Stimulated activated effector memory CD8-positive, alpha-beta T cell treated with anti-CD3 and anti-CD28 coated beads, Interleukin-12 subunit alpha, Interleukin-12 subunit beta, amount 100 ng/mL, for 72 hours (primary cell): ENCODE data around the gene EIPR1.

Experiments
- ATAC-seq: fragments of 150-1000 bp; cut with Tn5 transposase; 2 replicates; pipeline ENCODE4 v1.10.0; 2021
- DNase-seq, 2 donors: peaks; one replicate each; pipeline ENCODE4 v3.0.0; 2021 to 2022; ENCODE audit warnings: low spot score in 2 of 2
- H3K27ac Mint-ChIP-seq: one replicate; pipeline ENCODE4 v1.8.0; 2022; ENCODE audit warnings: mild to moderate bottlenecking, mixed read lengths
- H3K36me3 Mint-ChIP-seq: one replicate; pipeline ENCODE4 v1.8.0; 2022; ENCODE audit warnings: mild to moderate bottlenecking, mixed read lengths
- H3K4me1 Mint-ChIP-seq: one replicate; pipeline ENCODE4 v1.8.0; 2022; ENCODE audit warnings: mixed read lengths
- H3K4me3 Mint-ChIP-seq: one replicate; pipeline ENCODE4 v1.8.0; 2022; ENCODE audit warnings: mild to moderate bottlenecking, mixed read lengths
- H3K9me3 Mint-ChIP-seq: one replicate; pipeline ENCODE4 v1.8.0; 2022; ENCODE audit warnings: mixed read lengths

Gene EIPR1

DNA sequence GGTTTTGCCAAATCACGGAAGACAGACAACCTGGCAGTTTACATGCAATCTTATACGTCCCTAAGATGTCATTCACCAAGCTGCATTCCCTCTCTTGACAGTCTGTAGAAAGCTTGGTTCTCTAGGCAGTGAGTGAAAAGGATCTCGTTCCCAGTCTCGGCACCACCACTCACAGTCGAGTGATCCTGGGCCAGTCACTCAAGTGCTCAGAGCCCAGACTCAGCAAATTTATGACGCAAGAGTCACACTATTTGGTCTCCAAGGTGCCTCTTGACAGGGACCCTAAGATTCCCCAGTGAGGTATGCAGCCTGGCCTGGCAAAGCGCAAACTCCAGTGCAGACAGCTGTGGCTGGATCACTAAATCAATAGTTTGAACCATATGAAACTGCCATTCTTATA, 77.9 kb downstream of the EIPR1 start:
- DNase-seq = no peak
- H3K4me1 Mint-ChIP-seq = peaks cover 36% of the 10 kb centered on the region
- H3K4me3 Mint-ChIP-seq = no peak overlapping the region
- ATAC-seq = no peak
- no peaks in the 10 kb centered on the region for H3K9me3 Mint-ChIP-seq
- H3K27ac Mint-ChIP-seq = no peak overlapping the region
- peaks cover 33% of the 10 kb centered on the region for H3K36me3 Mint-ChIP-seq

DNA sequence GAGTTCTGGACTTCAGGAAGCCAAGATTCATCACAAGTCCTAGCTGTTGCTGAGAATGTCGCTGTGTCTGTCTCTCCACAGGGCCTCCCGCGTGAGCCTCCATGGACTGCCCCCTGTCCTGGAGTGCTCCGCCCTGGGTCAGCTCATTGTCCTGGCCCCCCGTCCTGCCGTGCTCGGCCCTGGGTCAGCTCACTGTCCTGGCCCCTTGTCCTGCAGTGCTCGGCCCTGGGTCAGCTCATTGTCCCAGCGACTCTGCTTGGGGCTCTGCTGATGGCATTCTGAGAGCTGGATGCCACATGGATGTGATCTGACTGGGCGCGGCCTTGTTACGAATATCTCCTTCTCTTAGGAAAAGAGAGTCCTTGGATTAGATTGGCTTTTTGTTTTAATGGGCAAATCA, 78.5 kb downstream of the EIPR1 start:
- Mint-ChIP-seq H3K27ac (peak overlapping the region; percentile 56), H3K9me3 (no peaks in the 10 kb centered on the region), H3K4me1 (peaks cover 30% of the 10 kb centered on the region), H3K36me3 (peaks cover 32% of the 10 kb centered on the region), H3K4me3 (no peak overlapping the region)
- no peak for DNase-seq
- no peak for ATAC-seq

DNA sequence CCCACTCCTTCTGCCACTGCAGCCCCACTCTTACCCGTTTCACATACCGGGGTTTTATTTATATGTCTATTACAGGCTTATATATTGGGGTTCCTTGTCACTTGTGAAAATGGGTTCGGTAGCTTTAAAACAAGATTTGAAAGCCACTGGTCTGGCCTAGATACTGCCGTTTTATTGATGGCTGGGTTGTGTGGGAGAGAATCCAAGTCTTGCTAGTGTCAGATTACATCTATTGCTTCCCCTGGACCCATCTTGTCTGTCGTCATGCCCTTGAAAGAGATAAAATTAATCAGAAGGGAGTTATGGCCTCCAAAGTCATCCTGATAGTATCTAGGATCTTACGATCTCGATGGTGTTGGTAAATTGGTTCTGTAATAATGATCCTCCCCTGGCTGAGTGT, 79.4 kb downstream of the EIPR1 start:
- DNase-seq (no peak), ATAC-seq (no peak)
- H3K4me1 Mint-ChIP-seq = peaks cover 21% of the 10 kb centered on the region
- peak overlapping the region; percentile 56 for H3K27ac Mint-ChIP-seq
- H3K4me3 Mint-ChIP-seq = no peak overlapping the region
- H3K36me3 Mint-ChIP-seq = peaks cover 23% of the 10 kb centered on the region
- H3K9me3 Mint-ChIP-seq = no peaks in the 10 kb centered on the region

DNA sequence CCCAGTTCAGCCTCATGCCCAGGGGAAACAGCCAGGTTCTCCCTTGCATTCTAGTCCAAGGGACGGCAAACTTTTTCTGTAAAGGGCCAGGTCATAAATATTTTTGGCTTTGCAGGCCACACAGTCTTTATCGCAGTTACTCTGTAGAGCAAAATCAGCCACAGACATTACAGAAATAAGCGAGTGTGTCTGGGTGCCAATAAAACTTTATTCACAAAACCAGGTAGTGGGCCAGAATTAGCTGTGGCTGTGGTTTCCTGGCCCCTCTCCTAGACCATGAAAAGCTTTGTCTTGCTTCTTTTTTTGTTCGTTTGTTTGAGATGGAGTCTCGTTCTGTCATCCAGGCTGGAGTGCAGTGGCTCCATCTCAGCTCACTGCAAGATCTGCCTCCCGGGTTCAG, 80.1 kb downstream of the EIPR1 start:
- no peak for ATAC-seq
- Mint-ChIP-seq H3K27ac (peak overlapping the region; percentile 56), H3K36me3 (peaks cover 21% of the 10 kb centered on the region), H3K9me3 (no peaks in the 10 kb centered on the region), H3K4me1 (peaks cover 15% of the 10 kb centered on the region), H3K4me3 (no peak overlapping the region)
- DNase-seq = no peak

DNA sequence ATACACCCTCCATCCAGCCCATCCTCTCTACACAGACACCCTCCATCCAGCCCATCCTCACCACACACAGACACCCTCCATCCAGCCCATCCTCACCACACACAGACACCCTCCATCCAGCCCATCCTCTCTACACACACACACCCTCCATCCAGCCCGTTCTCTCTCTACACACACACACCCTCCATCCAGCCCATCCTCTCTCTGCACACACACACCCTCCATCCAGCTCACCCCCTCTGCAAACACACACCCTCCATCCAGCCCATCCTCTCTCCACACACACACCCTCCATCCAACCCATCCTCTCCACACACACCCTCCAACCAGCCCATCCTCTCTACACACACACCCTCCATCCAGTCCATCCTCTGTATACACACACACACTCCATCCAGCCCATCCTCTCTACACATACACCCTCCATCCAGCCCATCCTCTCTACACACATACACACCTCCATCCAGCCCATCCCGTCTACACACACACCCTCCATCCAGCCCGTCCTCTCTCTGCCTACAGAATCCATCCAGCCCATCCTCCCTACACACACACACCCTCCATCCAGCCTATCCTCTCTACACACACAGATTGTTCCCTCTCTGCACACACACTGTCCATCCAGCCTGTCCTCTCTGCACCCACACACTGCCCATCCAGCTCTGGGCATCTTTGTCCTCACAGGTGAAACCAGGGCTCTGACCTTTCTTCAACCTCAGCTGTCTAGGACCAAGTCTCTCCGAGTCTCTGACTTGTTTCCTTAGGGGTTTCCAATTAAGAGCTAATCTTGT, 81.2 kb downstream of the EIPR1 start:
- Mint-ChIP-seq H3K36me3 (peaks cover 11% of the 10 kb centered on the region), H3K4me1 (peaks cover 22% of the 10 kb centered on the region), H3K27ac (no peak overlapping the region)

DNA sequence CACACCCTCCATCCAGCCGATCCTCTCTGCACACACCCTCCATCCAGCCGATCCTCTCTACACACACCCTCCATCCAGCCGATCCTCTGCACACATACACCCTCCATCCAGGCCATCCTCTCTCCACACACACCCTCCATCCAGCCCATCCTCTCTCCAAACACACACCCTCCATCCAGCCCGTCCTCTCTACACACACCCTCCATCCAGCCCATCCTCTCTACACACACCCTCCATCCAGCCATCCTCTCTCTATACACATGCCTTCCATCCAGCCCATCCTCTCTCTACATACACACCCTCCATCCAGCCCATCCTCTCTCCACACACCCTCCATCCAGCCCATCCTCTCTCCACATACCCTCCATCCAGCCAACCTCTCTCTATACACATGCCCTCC, 83.1 kb downstream of the EIPR1 start:
- DNase-seq = no peak
- ATAC-seq = no peak
- peaks cover 11% of the 10 kb centered on the region for H3K36me3 Mint-ChIP-seq
- no peak overlapping the region for H3K27ac Mint-ChIP-seq
- no peaks in the 10 kb centered on the region for H3K9me3 Mint-ChIP-seq
- peaks cover 25% of the 10 kb centered on the region for H3K4me1 Mint-ChIP-seq
- H3K4me3 Mint-ChIP-seq = no peak overlapping the region

More for the DNA sequence above, 81.2 kb downstream of the EIPR1 start:
- DNase-seq (no peak), ATAC-seq (no peak)
- no peak overlapping the region for H3K4me3 Mint-ChIP-seq
- no peaks in the 10 kb centered on the region for H3K9me3 Mint-ChIP-seq

DNA sequence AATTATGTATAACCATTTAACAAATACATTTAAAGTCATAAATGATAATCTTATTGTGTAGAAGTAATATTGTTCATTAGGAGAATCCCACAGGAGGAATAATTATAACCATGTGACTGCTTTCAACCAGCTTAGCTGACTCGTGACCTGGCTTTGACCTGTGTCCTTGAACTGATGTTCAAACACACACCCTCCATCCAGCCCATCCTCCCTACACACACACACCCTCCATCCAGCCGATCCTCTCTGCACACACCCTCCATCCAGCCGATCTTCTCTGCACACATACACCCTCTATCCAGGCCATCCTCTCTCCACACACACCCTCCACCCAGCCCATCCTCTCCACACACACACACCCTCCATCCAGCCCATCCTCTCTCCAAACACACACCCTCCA, 83.5 kb downstream of the EIPR1 start:
- Mint-ChIP-seq H3K4me1 (peaks cover 28% of the 10 kb centered on the region), H3K9me3 (no peaks in the 10 kb centered on the region), H3K36me3 (peaks cover 8% of the 10 kb centered on the region), H3K27ac (no peak overlapping the region), H3K4me3 (no peak overlapping the region)
- DNase-seq (no peak), ATAC-seq (no peak)

DNA sequence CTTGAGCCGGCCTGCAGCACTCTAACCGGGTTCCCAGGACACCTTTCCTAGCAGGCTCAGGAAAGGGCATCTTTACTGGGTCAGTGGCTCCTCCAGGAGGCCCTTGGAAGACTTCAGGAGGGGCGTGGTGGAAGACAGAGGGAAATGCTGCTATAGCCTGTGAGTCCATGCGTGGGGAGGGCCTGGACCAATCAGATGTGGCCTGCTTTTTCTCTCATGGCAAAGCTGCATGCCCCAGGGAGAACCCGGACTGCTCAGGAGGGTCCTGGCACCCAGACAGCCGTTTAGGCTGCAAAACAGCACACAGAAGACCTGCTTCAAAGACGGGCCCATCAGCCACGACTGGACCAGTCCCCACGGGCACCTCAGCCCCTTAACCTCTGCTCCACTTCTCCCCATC, 84.4 kb downstream of the EIPR1 start:
- Mint-ChIP-seq H3K36me3 (no peaks in the 10 kb centered on the region), H3K9me3 (no peaks in the 10 kb centered on the region), H3K4me1 (peaks cover 22% of the 10 kb centered on the region), H3K4me3 (no peak overlapping the region), H3K27ac (no peak overlapping the region)
- no peak for DNase-seq
- ATAC-seq = no peak

DNA sequence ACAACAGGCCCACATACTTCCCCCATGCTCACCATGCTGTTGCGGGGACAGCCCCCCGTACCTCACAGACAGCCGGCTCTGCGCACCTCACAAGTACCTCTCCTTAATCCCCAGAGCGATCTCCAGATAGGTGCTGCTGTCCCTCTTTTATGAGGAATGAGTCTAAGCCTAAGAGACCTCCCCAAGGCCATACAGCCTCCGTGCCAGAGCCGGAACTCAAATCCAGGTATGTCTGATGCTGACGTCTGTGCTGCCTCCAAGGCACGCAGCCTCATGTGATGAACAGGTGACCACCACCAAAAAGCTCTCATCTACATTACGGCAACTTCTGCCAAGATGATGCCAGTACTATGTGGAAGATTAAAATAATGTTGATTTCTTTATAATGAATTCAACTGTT, 85.2 kb downstream of the EIPR1 start:
- ATAC-seq = no peak
- DNase-seq = no peak
- Mint-ChIP-seq H3K27ac (peak overlapping the region; percentile 77), H3K4me1 (peaks cover 25% of the 10 kb centered on the region), H3K4me3 (no peak overlapping the region), H3K36me3 (no peaks in the 10 kb centered on the region), H3K9me3 (no peaks in the 10 kb centered on the region)

DNA sequence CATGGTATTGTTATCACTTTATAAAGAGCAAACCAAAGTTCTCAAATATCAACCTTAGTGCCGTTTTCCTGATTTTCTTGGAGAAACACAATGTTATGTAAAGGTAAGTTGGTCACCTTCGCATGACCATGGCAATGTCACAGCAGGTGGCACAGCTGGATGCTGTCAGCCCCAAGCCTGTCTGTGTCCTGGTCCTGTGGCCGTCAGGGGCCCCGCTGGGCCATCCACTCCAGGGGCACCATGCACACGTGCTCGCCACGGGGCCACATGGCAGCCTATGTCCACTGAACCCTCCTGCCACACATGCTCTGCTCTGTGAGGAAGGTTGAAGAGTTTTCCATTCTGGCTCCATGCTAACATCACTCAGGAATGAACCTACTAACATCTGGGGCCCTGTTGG, 85.9 kb downstream of the EIPR1 start:
- ATAC-seq (no peak), DNase-seq (no peak)
- Mint-ChIP-seq H3K27ac (peak overlapping the region; percentile 77), H3K36me3 (no peaks in the 10 kb centered on the region), H3K4me1 (peaks cover 32% of the 10 kb centered on the region), H3K4me3 (no peak overlapping the region), H3K9me3 (no peaks in the 10 kb centered on the region)

DNA sequence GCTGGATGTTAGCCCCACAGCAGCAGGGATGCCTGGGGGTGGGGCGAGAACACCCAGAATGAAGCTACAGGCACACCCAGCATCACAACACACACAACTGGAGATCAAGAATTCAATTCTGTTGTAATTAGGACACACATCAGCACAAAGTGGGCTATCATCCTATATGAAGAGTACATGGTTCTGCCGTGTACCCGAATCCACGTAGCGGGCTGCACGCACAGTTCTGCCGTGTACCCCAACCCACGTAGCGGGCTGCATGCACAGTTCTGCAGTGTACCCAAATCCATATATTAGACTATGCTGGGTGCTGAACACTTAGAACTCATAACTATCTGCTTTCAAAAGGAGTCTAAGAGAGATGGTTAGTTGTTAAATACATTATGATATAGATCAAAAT, 86.5 kb downstream of the EIPR1 start:
- Mint-ChIP-seq H3K4me1 (peaks cover 38% of the 10 kb centered on the region), H3K27ac (no peak overlapping the region), H3K4me3 (no peak overlapping the region), H3K9me3 (no peaks in the 10 kb centered on the region), H3K36me3 (no peaks in the 10 kb centered on the region)
- DNase-seq (no peak), ATAC-seq (no peak)

DNA sequence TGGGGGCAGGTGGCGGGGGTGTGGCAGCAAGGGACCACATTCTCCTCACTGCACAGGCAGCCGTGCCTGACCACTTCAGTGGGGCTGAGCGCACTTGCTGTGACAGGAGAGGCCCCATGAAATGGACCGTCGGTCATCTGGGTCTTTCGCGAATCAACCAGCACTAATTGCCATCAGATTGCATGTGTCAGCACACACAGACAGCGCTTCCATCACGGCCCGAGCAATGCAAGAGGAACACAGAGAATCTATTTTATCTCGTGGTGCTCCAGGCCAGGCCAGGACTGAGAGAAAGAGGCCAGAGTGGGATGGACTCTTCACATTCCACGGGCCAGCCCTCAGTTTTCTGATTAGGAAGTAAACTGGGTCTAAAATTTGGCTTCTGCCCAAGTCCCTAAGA, 87.0 kb downstream of the EIPR1 start:
- Mint-ChIP-seq H3K36me3 (no peaks in the 10 kb centered on the region), H3K27ac (peak overlapping the region; percentile 75), H3K4me3 (no peak overlapping the region), H3K9me3 (no peaks in the 10 kb centered on the region), H3K4me1 (peaks cover 39% of the 10 kb centered on the region)
- ATAC-seq = no peak
- DNase-seq = no peak

DNA sequence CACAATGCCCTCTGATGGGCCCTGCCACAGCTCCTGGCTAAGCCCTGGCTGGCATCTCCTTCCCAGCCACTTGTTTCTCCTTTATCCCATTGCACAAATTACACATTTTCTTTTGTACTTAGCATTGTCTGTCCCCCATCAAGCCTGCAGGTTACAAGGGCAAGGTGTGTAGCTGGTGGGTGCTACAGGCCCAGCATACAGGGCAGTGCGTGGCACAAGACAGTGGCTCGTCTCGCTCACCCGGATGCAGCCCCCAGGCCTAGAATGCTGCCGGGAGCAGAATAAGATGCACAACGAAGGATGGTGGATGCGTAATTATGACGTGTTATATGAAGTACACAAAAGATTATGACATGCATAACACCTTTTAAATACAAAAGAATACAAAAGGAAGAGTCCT, 87.6 kb downstream of the EIPR1 start:
- no peak overlapping the region for H3K4me3 Mint-ChIP-seq
- no peak for ATAC-seq
- peak overlapping the region; percentile 75 for H3K27ac Mint-ChIP-seq
- no peaks in the 10 kb centered on the region for H3K36me3 Mint-ChIP-seq
- DNase-seq = no peak
- H3K4me1 Mint-ChIP-seq = peaks cover 39% of the 10 kb centered on the region
- no peaks in the 10 kb centered on the region for H3K9me3 Mint-ChIP-seq

DNA sequence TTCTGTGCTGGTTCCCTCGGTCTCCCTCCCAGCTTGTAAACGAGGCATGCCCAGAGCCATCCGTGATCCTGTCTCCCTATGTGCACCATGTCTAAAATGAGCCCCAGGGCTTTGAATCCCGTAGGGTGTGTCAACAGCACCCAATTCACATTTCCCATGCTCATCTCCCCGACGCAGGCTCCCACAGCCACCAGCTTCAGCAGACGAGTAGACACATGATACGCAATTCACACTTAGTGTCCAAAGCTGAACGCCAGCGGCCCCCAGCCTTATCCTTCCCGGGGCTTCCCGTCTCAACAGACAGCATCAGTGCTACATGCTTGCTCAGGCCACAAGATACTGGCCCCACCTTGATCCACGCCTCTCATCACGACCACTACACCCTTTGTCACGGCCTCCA, 88.1 kb downstream of the EIPR1 start:
- no peak overlapping the region for H3K4me3 Mint-ChIP-seq
- H3K4me1 Mint-ChIP-seq = peaks cover 42% of the 10 kb centered on the region
- H3K27ac Mint-ChIP-seq = peak overlapping the region; percentile 75
- H3K36me3 Mint-ChIP-seq = no peaks in the 10 kb centered on the region
- ATAC-seq = no peak
- no peaks in the 10 kb centered on the region for H3K9me3 Mint-ChIP-seq
- DNase-seq = no peak

DNA sequence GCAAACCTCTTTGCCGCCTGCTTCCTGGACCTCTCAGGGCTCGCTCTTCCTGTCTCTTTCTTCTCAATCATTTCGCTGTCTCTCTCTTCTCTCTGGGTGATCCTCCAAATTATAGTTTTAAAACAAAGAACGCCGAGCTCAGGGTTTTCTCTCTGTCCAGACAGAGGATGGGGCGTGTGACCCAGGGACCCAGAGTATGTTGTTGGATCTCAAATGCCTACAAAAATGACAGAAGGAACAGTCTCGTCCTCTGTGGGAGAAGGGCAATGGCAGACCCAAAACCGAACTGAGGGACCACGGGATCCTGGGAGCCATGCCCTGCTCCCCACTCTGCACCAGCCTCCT, 88.5 kb downstream of the EIPR1 start:
- Mint-ChIP-seq H3K4me3 (no peak overlapping the region), H3K27ac (peak overlapping the region; percentile 75), H3K4me1 (peaks cover 44% of the 10 kb centered on the region), H3K9me3 (no peaks in the 10 kb centered on the region), H3K36me3 (no peaks in the 10 kb centered on the region)
- DNase-seq = no peak
- no peak for ATAC-seq

DNA sequence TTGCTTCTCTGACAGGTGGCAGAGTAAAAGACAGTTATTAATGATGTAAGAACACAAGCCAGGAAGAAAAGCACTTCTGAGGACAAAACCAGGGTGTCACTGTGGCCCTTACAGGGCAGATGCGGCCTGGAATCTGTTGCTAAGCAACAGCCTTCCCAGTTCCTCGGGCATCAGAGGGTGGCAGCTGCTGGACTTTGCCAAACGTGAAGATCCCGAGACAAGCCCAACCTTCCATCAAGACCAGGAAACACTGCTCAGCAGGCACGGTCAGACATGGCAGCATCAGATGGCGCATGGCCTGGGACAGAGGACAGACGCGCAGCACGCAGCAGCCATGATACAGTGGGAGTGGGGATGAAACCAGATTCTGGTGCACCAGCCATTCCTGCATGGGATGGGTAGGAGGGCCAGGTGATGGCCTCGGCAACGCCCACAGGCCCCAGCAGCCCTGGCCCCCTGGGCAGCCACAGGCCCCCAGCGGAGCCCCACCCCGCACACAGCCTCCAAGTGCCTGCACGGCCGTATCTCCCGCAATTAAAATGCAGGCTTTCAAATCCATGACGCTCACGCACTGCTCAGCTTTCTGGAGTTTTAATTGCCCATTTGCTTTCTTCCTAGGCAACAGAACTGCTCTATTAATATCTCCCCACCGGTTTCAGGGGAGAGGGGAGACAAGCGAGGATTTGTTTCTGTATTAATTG, 89.0 kb downstream of the EIPR1 start:
- no peak for DNase-seq
- Mint-ChIP-seq H3K9me3 (no peaks in the 10 kb centered on the region), H3K4me1 (peaks cover 44% of the 10 kb centered on the region), H3K4me3 (no peak overlapping the region), H3K36me3 (no peaks in the 10 kb centered on the region), H3K27ac (peak overlapping the region; percentile 75)
- ATAC-seq = no peak
